ENCODE measurements around the gene IL2RA.

GRCh38 chr10:6024334-6024682 lies 37.9 kb downstream of the IL2RA start:
- TF ChIP-seq NFIC (IDR thresholded peaks at IDR 0.05; ENCODE audit: low read depth, low read length) (no peak), KLF5 (IDR thresholded peaks at IDR 0.05; ENCODE audit: partially characterized antibody) (no peak), CTCF (IDR thresholded peaks at IDR 0.05 in 2 of 3, conservative IDR thresholded peaks at IDR 0.05 in 1 of 3; ENCODE audit: control insufficient read depth in 2 of 3, extremely low read depth in 1 of 3, insufficient read depth in 1 of 3, low read depth in 3 of 3, low read length in 3 of 3) (no peak), POLR2A (IDR thresholded peaks at IDR 0.05; ENCODE audit: low read depth, low read length) (no peak), ATF2 (IDR thresholded peaks at IDR 0.05; ENCODE audit: low read length) (no peak), ZNF217 (IDR thresholded peaks at IDR 0.05) (no peak), TCF12 (IDR thresholded peaks at IDR 0.05; ENCODE audit: low read depth, low read length) (no peak), HSF1 (IDR thresholded peaks at IDR 0.05; ENCODE audit: low read depth, low read length) (no peak)
